Lower lobe of right lung (tissue), 2 donors: ENCODE measurements around the gene RCN1. TPM values are rescaled to one million over a fixed set of nuclear protein-coding genes. Genes with fewer than 3 reads are reported as not detected.

Experiments
- ATAC-seq, 2 donors: fragments of 200-7000 bp; cut with Tn5 transposase; one replicate each; pipeline ENCODE4 v1.9.1; 2020 to 2022; ENCODE audit warnings: mild to moderate bottlenecking in 2 of 2, moderate library complexity in 2 of 2
- DNase-seq: peaks from one replicate; pipeline ENCODE4 v3.0.0-alpha.2; 2020
- H3K27ac ChIP-seq: fragments of 200-600 bp; one replicate; pipeline ENCODE4 v1.8.0; 2022
- H3K27me3 ChIP-seq: fragments of 200-600 bp; one replicate; pipeline ENCODE4 v1.8.0; 2022; ENCODE audit warnings: low read depth
- H3K36me3 ChIP-seq: fragments of 200-600 bp; one replicate; pipeline ENCODE4 v1.8.0; 2022; ENCODE audit warnings: mild to moderate bottlenecking
- H3K4me1 ChIP-seq: fragments of 200-600 bp; one replicate; pipeline ENCODE4 v1.8.0; 2022
- H3K4me3 ChIP-seq: fragments of 200-600 bp; one replicate; pipeline ENCODE4 v1.8.0; 2022; ENCODE audit warnings: mild to moderate bottlenecking
- H3K9me3 ChIP-seq: fragments of 200-600 bp; one replicate; pipeline ENCODE4 v1.8.0; 2022
- intact Hi-C: fragments of 100-400 bp; cut with DNase I; formaldehyde crosslinking; loops from one replicate; pipeline ENCODE4 v1.11.0; 2022
- total RNA-seq: library from RNA; stranded (reverse); fragmentation: NEBNext Ultra II Directional; extraction: Animal tissue kit (Norgen Biotek cat#: 25700); gene quantifications from one replicate; pipeline ENCODE4 v1.2.1, GENCODE V29; 2021
- TF ChIP-seq, protein P1 (sequence below): fragments of 200-600 bp; IDR thresholded peaks from one replicate; pipeline ENCODE4 v1.8.0; 2022; ENCODE audit warnings: antibody characterized with exemption, mild to moderate bottlenecking
- donor health status: DM: no; HTN: yes; CAD: no; lungs with severe emphysema.

RCN1 gene
- total RNA-seq, 1 donor from 2014 or later: 72.6 TPM

DNA sequence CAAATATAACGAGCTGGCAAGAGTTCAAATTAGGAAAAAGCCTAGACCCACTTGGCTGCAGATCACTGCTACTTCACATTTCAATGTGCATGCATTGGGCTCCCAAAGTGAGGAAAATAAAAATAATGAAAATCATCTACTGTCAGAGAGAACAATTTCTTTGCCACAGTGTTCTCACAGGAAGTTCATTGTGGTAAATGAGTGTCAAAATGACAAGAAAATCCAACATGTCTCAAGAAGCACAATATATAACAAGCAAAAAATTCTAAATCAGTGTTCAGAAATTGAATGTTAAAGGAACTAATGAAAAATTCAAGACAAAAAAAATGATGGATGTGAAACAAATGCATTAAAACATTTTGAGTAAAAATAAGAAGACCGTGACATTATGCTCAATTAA lies 31.3 kb downstream of the RCN1 start:
- Histone ChIP-seq H3K9me3 (no peaks in the 10 kb centered on the region), H3K27me3 (no peaks in the 10 kb centered on the region), H3K36me3 (no peaks in the 10 kb centered on the region), H3K27ac (no peak overlapping the region), H3K4me1 (no peaks in the 10 kb centered on the region), H3K4me3 (no peak overlapping the region)
- ATAC-seq: no peak
- intact Hi-C loops: no loop called here
- TF ChIP-seq, protein P1, sequence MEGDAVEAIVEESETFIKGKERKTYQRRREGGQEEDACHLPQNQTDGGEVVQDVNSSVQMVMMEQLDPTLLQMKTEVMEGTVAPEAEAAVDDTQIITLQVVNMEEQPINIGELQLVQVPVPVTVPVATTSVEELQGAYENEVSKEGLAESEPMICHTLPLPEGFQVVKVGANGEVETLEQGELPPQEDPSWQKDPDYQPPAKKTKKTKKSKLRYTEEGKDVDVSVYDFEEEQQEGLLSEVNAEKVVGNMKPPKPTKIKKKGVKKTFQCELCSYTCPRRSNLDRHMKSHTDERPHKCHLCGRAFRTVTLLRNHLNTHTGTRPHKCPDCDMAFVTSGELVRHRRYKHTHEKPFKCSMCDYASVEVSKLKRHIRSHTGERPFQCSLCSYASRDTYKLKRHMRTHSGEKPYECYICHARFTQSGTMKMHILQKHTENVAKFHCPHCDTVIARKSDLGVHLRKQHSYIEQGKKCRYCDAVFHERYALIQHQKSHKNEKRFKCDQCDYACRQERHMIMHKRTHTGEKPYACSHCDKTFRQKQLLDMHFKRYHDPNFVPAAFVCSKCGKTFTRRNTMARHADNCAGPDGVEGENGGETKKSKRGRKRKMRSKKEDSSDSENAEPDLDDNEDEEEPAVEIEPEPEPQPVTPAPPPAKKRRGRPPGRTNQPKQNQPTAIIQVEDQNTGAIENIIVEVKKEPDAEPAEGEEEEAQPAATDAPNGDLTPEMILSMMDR: no peak
- no peak for DNase-seq

DNA sequence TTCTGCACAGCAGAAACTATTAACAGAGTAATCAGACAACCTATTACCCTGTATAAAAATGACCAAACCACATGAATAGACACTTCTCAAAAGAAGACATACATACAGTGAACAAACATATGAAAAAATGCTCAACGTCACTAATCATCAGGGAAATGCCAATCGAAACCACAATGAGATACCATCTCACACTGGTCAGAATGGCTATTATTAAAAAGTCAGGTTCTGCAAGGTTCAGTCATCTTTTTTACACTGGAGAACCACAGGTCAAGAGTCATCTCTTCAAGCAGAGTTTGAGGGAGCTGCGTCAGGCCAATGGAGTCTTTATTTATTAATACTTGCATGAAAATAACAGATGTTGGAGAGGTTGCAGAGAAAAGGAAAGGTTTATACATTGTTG lies 40.4 kb downstream of the RCN1 start:
- no peak overlapping the region for H3K4me3 ChIP-seq
- no peaks in the 10 kb centered on the region for H3K27me3 ChIP-seq
- no peaks in the 10 kb centered on the region for H3K36me3 ChIP-seq
- H3K4me1 ChIP-seq: no peaks in the 10 kb centered on the region
- TF ChIP-seq, protein P1: no peak
- no peak overlapping the region for H3K27ac ChIP-seq
- intact Hi-C loops: no loop called here
- no peaks in the 10 kb centered on the region for H3K9me3 ChIP-seq
- ATAC-seq: no peak
- no peak for DNase-seq

DNA sequence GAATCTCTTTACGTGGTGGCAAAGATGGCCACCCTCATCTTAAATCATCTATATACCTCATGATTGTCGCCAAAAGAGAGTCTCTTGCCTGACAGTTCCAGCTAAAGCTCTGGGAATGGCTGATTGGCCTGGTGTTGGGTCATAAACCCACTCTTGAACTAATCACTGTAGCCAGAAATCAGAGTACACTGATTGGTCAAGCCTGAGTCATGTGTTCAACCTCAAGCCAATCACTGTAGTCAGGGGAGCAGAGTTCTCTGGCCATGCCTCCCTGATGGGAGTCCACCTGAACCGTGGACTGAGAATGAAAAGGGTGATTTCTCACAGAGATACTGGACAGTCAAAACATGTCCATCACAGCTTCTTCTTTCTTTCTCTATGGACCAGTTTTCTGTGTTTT lies 45.8 kb downstream of the RCN1 start:
- no peaks in the 10 kb centered on the region for H3K9me3 ChIP-seq
- H3K27ac ChIP-seq: no peak overlapping the region
- H3K4me1 ChIP-seq: no peaks in the 10 kb centered on the region
- H3K27me3 ChIP-seq: no peaks in the 10 kb centered on the region
- H3K36me3 ChIP-seq: no peaks in the 10 kb centered on the region
- ATAC-seq (no peak), DNase-seq (no peak)
- intact Hi-C loops: no loop called here
- no peak overlapping the region for H3K4me3 ChIP-seq
- TF ChIP-seq, protein P1: no peak

DNA sequence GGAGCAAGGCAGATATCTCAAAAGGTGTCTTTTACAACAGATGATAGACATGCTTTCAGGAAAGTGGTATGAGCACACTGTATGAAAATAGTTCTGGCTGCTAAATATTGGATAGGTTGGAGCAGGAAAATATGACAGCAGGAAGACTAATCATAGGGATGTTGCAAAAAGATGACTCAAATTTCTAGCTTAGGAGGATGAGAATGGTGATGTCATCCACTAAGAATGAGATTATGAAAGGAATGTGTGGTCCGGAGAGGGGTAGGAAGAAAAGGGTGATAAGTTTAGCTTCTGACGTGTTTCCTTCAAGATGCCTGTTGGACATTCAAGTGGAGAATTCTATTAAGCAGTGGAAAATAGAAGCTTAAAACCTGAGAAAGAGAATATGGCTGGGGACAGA lies 46.4 kb downstream of the RCN1 start:
- no peaks in the 10 kb centered on the region for H3K4me1 ChIP-seq
- no peak overlapping the region for H3K4me3 ChIP-seq
- DNase-seq (no peak), ATAC-seq (no peak)
- no peaks in the 10 kb centered on the region for H3K27me3 ChIP-seq
- no peaks in the 10 kb centered on the region for H3K9me3 ChIP-seq
- TF ChIP-seq, protein P1: no peak
- no peaks in the 10 kb centered on the region for H3K36me3 ChIP-seq
- intact Hi-C loops: no loop called here
- no peak overlapping the region for H3K27ac ChIP-seq

DNA sequence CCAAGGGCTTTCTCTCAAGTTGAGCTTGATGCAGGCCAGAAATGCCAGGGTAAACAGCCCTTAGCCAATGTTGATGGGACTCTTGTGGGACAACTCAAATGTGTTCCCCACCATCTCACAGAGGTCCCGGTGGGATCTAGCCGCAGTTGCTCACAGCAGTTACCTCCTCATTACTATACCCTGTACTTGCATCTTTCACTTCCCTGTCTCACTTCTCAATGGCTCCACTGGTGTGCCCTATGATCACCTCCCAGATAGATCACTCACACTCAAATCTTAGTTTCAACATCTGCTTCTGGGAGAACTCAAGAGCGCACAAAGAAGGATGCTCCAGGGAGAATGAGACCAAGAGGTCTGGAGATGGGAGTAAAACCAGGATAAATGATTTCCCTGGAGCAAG lies 47.0 kb downstream of the RCN1 start:
- no peak overlapping the region for H3K27ac ChIP-seq
- DNase-seq (no peak), ATAC-seq (no peak)
- H3K27me3 ChIP-seq: no peaks in the 10 kb centered on the region
- H3K4me1 ChIP-seq: no peaks in the 10 kb centered on the region
- intact Hi-C loops: no loop called here
- no peak overlapping the region for H3K4me3 ChIP-seq
- no peaks in the 10 kb centered on the region for H3K9me3 ChIP-seq
- no peaks in the 10 kb centered on the region for H3K36me3 ChIP-seq
- TF ChIP-seq, protein P1: no peak

DNA sequence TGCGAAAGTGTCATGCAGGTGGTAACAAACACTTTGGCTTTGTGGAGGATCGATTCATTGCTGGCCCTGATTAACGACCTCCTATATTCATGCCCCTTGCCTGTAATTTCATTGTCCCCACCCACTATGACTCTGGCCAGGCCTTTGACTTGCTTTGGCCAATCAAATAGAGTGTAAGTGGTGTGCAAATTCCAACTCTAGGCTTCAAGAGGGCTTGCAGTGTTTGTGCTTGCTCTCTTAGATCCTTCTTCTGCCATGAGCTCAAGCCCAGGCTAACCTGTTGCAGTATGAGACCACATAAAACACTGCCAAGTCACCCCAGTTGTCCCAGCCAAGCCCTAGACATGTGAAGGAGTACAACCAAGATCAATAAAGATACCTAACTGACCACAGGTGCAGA lies 48.0 kb downstream of the RCN1 start:
- no peaks in the 10 kb centered on the region for H3K27me3 ChIP-seq
- intact Hi-C loops: no loop called here
- no peaks in the 10 kb centered on the region for H3K4me1 ChIP-seq
- no peak overlapping the region for H3K27ac ChIP-seq
- no peak overlapping the region for H3K4me3 ChIP-seq
- TF ChIP-seq, protein P1: no peak
- no peaks in the 10 kb centered on the region for H3K9me3 ChIP-seq
- no peak for DNase-seq
- H3K36me3 ChIP-seq: no peaks in the 10 kb centered on the region
- ATAC-seq: peak; percentile 75 to 78
